ENCODE data around the gene PAX7.

The PAX7 gene

GRCh38 chr1:18602533-18603211, 28.0 kb upstream of the PAX7 start:
- no peak for TF ChIP-seq FOXM1 (IDR thresholded peaks at IDR 0.05; ENCODE audit: borderline replicate concordance, low read depth)
- no peak for TF ChIP-seq NFIC (IDR thresholded peaks at IDR 0.05)
- no peak for TF ChIP-seq CEBPB (IDR thresholded peaks at IDR 0.05)
- TF ChIP-seq REST (IDR thresholded peaks at IDR 0.05; ENCODE audit: low read depth), result no peak
- no peak for TF ChIP-seq ZBTB7A (IDR thresholded peaks at IDR 0.05; ENCODE audit: low read depth)
- TF ChIP-seq TCF12 (IDR thresholded peaks at IDR 0.05; ENCODE audit: low read depth), result no peak
- no peak for TF ChIP-seq MAX (IDR thresholded peaks at IDR 0.05)
- TF ChIP-seq TEAD4 (IDR thresholded peaks at IDR 0.05), result no peak
- TF ChIP-seq RAD21 (IDR thresholded peaks at IDR 0.05; ENCODE audit: low read depth), result no peak
- TF ChIP-seq CREB1 (IDR thresholded peaks at IDR 0.05; ENCODE audit: low read depth), result no peak
- TF ChIP-seq YY1 (IDR thresholded peaks at IDR 0.05; ENCODE audit: low read depth), result no peak

GRCh38 chr1:18603212-18603852, 27.3 kb upstream of the PAX7 start:
- no peak for TF ChIP-seq NFIC (IDR thresholded peaks at IDR 0.05)
- TF ChIP-seq CREB1 (IDR thresholded peaks at IDR 0.05; ENCODE audit: low read depth), result no peak
- no peak for TF ChIP-seq EGR1 (IDR thresholded peaks at IDR 0.05)
- no peak for TF ChIP-seq MAX (IDR thresholded peaks at IDR 0.05)
- TF ChIP-seq EP300 (IDR thresholded peaks at IDR 0.05; ENCODE audit: borderline replicate concordance), result no peak
- TF ChIP-seq FOXM1 (IDR thresholded peaks at IDR 0.05; ENCODE audit: borderline replicate concordance, low read depth), result no peak
- TF ChIP-seq RAD21 (IDR thresholded peaks at IDR 0.05; ENCODE audit: low read depth), result no peak
- TF ChIP-seq YY1 (IDR thresholded peaks at IDR 0.05; ENCODE audit: low read depth), result no peak
- TF ChIP-seq USF1 (IDR thresholded peaks at IDR 0.05), result no peak
- no peak for TF ChIP-seq TAF1 (IDR thresholded peaks at IDR 0.05; ENCODE audit: low read depth)
- no peak for TF ChIP-seq REST (IDR thresholded peaks at IDR 0.05; ENCODE audit: low read depth)
- TF ChIP-seq CEBPB (IDR thresholded peaks at IDR 0.05), result no peak

- TF ChIP-seq ZBTB7A (IDR thresholded peaks at IDR 0.05; ENCODE audit: low read depth) (no peak), TEAD4 (IDR thresholded peaks at IDR 0.05) (no peak), FOXM1 (IDR thresholded peaks at IDR 0.05; ENCODE audit: borderline replicate concordance, low read depth) (no peak), EP300 (IDR thresholded peaks at IDR 0.05; ENCODE audit: borderline replicate concordance) (no peak), USF1 (IDR thresholded peaks at IDR 0.05) (no peak), REST (IDR thresholded peaks at IDR 0.05; ENCODE audit: low read depth) (no peak), EGR1 (IDR thresholded peaks at IDR 0.05) (no peak)
Observed at GRCh38 chr1:18606443-18607288, 24.0 kb upstream of the PAX7 start.

- TF ChIP-seq EP300 (IDR thresholded peaks at IDR 0.05; ENCODE audit: borderline replicate concordance), result no peak
- no peak for TF ChIP-seq EGR1 (IDR thresholded peaks at IDR 0.05)
- no peak for TF ChIP-seq REST (IDR thresholded peaks at IDR 0.05; ENCODE audit: low read depth)
- no peak for TF ChIP-seq CEBPB (IDR thresholded peaks at IDR 0.05)
- TF ChIP-seq TAF1 (IDR thresholded peaks at IDR 0.05; ENCODE audit: low read depth), result no peak
- TF ChIP-seq ZBTB7A (IDR thresholded peaks at IDR 0.05; ENCODE audit: low read depth), result no peak
- no peak for TF ChIP-seq RAD21 (IDR thresholded peaks at IDR 0.05; ENCODE audit: low read depth)
- TF ChIP-seq MAX (IDR thresholded peaks at IDR 0.05), result no peak
- TF ChIP-seq NFIC (IDR thresholded peaks at IDR 0.05), result no peak
- TF ChIP-seq FOXM1 (IDR thresholded peaks at IDR 0.05; ENCODE audit: borderline replicate concordance, low read depth), result no peak
- TF ChIP-seq YY1 (IDR thresholded peaks at IDR 0.05; ENCODE audit: low read depth), result no peak
- TF ChIP-seq USF1 (IDR thresholded peaks at IDR 0.05), result no peak
- TF ChIP-seq CREB1 (IDR thresholded peaks at IDR 0.05; ENCODE audit: low read depth), result no peak
- TF ChIP-seq TEAD4 (IDR thresholded peaks at IDR 0.05), result no peak
- no peak for TF ChIP-seq TCF12 (IDR thresholded peaks at IDR 0.05; ENCODE audit: low read depth)
Observed at GRCh38 chr1:18607289-18607760, 23.3 kb upstream of the PAX7 start.
